AG10803 (cell line): ENCODE results near the gene FRMD4A.

Experiments used
- DNase-seq: peaks from one replicate; pipeline ENCODE4 v3.0.0; 2010; ENCODE audit warnings: low read depth
- H3K4me3 ChIP-seq: 2 replicates; pipeline ENCODE4 v1.5.1; 2011; ENCODE audit warnings: mild to moderate bottlenecking, low read length, control low read depth
- TF ChIP-seq, protein P1 (sequence below): conservative IDR thresholded peaks from 2 replicates; pipeline ENCODE4 v1.5.1; 2011; ENCODE audit warnings: mild to moderate bottlenecking, low read length, control low read depth, inconsistent platforms

Gene FRMD4A

DNA sequence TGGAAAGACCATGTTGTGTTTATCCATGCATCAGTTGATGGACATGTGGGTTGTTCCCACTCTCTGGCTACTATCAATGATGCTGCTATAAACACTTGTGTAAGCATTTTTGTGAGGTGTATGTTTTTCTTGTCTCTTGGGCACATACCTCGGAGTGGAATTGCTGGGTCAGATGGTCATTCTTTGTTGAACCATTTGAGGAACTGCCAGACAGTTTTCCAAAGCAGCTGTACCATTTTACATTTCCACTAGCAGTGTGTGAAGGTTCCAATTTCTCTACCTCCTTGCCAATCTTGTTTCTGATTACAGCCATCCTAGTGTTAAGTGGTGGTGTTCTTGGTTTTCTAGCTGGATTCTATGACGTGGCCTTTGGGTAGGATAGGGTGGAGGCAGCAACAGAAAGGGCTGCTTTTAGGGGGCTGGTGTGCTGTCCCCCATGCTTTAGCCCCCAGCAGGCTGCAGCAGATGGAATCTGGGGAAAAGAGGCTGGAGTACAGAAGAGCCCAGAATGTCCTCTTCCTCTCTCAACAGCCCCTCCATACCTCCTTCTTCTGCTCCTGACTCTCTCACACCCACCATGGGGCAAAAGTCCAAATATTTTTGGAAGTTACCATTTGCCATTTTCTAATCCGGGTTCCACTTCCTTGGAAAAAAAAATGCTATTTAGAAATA, 352.7 kb downstream of the FRMD4A start:
- peak; percentile 31 for DNase-seq
- no peak overlapping the region for H3K4me3 ChIP-seq
- TF ChIP-seq, protein P1, sequence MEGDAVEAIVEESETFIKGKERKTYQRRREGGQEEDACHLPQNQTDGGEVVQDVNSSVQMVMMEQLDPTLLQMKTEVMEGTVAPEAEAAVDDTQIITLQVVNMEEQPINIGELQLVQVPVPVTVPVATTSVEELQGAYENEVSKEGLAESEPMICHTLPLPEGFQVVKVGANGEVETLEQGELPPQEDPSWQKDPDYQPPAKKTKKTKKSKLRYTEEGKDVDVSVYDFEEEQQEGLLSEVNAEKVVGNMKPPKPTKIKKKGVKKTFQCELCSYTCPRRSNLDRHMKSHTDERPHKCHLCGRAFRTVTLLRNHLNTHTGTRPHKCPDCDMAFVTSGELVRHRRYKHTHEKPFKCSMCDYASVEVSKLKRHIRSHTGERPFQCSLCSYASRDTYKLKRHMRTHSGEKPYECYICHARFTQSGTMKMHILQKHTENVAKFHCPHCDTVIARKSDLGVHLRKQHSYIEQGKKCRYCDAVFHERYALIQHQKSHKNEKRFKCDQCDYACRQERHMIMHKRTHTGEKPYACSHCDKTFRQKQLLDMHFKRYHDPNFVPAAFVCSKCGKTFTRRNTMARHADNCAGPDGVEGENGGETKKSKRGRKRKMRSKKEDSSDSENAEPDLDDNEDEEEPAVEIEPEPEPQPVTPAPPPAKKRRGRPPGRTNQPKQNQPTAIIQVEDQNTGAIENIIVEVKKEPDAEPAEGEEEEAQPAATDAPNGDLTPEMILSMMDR: no peak

DNA sequence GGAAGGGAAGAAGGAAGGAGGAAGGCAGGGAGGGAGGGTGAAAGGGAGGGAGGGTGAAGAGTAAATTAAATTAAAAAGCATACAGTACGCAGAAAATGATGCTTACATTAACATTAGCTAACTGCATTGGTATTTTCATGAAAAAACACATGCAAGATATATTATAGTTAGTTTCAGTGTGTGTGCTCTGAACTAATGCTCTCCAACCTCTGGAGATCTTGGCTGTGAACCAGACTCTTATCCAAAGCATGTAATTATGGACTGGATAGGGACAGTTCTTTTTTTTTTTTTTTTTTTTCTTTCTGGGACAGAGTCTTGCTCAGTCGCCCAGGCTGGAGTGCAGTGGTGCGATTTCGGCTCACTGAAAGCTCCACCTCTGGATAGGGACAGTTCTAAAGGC, 357.0 kb downstream of the FRMD4A start:
- TF ChIP-seq, protein P1: no peak
- H3K4me3 ChIP-seq: no peak overlapping the region
- DNase-seq: no peak

DNA sequence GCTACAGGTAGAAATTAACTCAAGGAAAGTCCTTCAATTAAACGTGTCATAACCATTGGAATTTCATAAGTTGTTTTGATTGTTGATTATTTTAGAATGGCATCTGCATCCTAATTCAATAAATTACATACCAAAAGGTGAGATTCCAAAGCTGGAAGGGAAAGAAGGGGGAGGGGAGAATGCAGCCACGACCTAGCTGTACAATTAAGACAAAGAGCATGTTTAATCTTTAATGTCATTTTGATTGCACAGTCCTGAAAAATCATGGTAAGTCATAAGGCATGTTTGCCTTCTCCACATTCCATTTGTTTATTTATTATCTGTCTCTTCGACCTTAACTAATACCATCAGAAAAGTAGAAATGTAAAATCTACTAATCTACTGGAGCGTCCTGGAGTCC, 358.1 kb downstream of the FRMD4A start:
- no peak overlapping the region for H3K4me3 ChIP-seq
- TF ChIP-seq, protein P1: no peak
- DNase-seq: no peak

DNA sequence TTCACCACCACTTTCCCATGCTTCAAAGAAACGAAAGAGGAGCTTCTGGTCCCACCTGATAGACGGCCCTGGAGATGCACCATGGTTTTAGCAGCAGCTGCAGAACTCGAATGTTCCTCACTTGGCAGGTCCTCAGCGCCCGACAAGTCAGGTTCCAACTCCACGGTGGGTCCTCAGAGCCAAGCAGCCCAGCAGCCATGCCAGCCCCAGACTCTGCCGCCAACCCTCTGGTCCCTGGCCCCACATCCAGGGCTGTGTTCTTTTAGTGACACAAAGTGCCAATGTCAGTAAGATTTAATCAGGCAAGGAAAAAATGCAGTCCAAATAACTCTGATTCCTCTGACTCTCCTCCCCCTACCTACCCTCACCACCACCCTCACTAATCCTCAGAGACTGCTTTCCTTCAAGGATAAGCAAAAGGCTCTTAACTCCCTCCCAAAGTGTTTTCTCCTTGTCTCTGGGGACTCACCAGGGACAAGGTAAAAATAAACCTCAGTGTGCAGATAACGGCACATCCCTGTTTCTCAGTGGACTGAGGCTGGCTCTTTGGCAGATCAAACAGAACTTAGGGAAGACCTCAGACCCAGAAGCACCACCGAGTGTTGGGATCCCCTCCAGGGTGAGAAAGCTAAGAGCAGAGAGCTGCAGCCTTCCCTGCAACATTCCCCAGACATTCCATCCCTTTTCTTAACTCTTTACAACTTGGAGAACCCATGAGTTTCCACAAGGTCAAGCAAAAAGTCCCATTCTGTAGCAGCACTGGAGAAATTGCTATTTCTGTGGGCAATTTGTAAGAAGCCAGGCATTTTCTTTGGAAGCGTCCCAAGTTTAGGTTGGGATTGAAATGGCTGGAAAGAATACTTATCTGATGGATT, 358.9 kb downstream of the FRMD4A start:
- TF ChIP-seq, protein P1: no peak
- H3K4me3 ChIP-seq: no peak overlapping the region
- DNase-seq: peak; percentile 79

DNA sequence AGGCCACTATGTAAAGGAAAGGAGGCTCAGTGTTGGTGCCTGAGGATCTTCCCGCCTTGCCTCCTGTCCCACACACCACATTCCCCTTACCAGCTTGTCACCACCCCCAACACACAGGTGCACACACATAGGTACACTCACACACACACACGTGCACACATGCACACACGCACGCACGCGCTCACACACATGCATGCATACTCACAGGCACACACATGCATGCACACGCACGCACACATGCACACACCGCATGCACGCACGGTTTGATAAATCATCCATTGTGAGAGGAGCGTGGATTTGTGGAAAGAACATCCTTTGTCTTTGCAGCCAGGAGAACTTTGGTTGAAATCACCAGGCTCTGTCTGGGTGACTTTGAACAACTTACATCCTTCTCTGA, 359.8 kb downstream of the FRMD4A start:
- H3K4me3 ChIP-seq: no peak overlapping the region
- TF ChIP-seq, protein P1: no peak
- DNase-seq: no peak

DNA sequence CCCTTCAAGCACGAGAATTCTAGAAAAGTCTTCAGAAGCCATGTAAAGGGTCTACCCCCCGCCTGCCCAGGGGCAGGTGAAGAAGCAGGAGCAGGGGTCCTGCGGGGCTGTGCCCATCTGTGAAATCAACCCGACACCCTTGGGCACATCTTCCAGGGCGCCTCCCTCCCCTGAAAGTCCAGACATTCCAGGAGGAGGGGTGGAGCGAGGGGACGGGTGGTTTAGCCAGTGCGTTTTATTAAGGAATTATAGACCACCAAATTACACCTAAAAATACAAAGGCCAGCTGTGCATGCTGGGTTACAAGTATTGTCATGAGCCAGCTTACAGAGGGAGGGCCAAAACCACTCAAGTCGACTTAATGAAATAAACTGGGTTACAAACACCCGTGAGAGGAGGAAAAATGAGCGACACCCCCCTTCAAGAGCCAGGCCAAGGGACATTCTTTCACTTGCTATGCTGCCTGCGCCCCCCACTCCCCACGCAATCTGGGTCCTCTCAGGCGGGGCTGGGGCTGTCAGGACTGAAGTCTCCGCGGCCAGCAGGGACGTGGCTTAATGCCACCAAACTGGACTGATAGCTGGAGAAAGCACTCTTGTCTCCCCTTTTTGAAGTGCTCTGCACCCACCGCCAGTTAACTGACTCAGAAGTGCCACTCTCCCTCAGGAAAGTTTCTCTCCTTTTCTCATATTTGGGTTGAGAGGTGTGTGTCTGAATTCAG, 360.3 kb downstream of the FRMD4A start:
- no peak for DNase-seq
- H3K4me3 ChIP-seq: no peak overlapping the region
- TF ChIP-seq, protein P1: no peak
